GM12875 (cell line): ENCODE results near the gene ZBTB24.

ENCODE experiments used
- H3K4me3 ChIP-seq: one replicate; pipeline ENCODE4 v1.5.1; 2011; ENCODE audit warnings: low read depth, low read length, control low read depth
- TF ChIP-seq, protein P1 (sequence below): IDR thresholded peaks from 2 replicates; pipeline ENCODE4 v1.5.1; 2011; ENCODE audit warnings: low read depth, mild to moderate bottlenecking, control low read depth, inconsistent platforms, low read length, moderate library complexity, borderline replicate concordance; ENCODE audit not compliant: insufficient read depth

ZBTB24 gene

DNA sequence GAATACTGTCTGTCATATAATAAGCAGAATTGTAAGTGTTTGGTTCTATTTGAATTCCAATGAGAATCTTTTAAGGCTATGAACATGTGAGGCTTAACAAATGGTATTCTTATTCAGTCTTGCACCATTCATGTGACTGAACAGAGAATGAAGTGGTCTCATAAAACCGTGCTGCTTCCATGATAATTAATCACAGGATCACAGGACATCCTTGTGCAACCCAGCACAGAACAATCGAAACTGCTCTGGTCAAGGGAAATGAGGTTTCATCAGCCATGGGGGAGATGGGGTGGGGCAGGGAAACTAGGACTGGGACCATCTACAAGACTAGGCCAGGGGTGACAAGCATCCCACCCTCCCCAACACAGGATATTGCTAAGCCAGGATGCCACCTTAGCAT, 48.6 kb downstream of the ZBTB24 start:
- H3K4me3 ChIP-seq: no peak overlapping the region

DNA sequence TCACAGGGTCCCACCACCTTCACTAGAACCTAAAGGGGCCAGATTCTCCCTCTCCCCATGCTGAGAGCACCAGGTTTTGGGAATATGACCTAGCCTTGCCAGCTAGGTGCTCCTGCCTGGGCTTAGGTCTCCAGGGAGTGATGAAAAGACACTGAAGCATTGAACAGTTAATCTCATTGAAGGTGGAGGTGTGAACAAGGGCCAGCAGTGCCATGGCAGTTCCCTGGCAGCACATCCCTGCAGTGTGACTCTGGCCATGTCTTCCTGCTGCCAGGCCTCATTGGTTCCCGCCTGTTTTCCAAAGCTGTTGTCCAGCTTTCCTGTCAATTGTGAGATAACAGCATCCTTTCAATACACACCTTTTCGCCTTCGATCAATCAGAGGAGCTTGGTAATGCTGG, 53.5 kb downstream of the ZBTB24 start:
- H3K4me3 ChIP-seq: no peak overlapping the region
- TF ChIP-seq, protein P1, sequence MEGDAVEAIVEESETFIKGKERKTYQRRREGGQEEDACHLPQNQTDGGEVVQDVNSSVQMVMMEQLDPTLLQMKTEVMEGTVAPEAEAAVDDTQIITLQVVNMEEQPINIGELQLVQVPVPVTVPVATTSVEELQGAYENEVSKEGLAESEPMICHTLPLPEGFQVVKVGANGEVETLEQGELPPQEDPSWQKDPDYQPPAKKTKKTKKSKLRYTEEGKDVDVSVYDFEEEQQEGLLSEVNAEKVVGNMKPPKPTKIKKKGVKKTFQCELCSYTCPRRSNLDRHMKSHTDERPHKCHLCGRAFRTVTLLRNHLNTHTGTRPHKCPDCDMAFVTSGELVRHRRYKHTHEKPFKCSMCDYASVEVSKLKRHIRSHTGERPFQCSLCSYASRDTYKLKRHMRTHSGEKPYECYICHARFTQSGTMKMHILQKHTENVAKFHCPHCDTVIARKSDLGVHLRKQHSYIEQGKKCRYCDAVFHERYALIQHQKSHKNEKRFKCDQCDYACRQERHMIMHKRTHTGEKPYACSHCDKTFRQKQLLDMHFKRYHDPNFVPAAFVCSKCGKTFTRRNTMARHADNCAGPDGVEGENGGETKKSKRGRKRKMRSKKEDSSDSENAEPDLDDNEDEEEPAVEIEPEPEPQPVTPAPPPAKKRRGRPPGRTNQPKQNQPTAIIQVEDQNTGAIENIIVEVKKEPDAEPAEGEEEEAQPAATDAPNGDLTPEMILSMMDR: no peak

More for the DNA sequence above, 48.6 kb downstream of the ZBTB24 start:
- TF ChIP-seq, protein P1: no peak

DNA sequence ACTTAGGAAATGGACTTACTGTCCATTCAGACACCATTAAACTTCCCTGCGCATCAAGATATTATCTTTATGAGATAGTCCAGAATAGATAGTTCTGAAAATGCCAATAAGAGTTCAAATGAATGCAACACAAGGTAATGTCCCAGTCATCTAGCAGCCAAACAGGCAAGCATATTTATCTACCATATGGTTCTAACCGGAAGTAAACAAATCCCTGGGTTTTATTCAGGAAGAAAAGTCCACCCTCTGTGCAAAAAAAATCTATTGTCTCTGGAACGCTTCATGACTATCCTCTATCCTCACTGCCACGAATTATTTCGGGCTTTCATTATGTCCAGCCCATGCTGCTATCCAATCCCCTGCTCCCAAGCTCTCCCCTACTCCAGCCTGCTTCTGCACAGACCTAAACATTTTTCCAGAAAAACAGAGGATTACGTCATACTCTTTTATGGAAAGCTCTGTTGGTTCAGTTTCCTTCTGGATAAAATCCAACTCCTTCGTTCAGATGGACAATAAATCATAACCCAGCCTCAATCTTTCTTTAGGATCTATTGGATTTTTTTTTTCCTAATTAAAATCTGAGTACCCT, 54.0 kb downstream of the ZBTB24 start:
- TF ChIP-seq, protein P1: no peak
- H3K4me3 ChIP-seq: no peak overlapping the region

DNA sequence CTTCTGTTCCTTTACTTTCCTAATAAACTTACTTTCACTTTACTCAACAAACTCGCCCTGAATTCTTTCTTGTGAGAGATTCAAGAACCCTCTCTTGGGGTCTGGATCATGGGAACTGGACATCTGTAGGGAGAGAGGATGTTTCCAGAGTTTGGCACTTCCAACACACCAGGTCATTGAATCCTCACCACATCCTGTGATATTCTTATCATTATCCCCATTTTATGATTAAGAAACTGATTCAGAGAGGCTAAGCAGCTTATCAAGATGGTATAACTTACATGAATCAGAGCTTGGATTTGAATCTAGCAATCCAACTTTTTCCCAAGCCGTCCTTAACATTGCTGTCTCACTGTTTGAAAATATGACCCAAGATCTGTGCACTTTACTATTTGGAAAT, 58.1 kb downstream of the ZBTB24 start:
- TF ChIP-seq, protein P1: no peak

DNA sequence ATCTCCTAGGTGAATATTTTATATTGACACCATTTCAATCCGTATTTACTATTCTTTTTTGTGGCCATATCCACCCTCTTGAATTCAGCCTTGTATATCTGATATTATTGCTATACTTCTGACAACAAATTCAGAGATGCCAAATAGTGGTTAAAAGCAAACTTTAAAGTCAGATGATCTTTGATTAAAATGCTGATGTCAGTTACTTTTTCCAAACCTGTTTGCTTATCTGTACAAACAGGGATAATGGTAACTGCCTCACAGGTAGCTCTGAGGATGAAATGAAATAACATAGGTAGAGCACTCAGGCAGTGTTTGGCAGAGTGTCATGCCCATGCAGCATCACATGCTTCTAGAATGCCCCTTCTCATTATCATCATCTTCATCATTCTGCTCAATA, 61.8 kb downstream of the ZBTB24 start:
- H3K4me3 ChIP-seq: no peak overlapping the region
- TF ChIP-seq, protein P1: no peak

More for the DNA sequence above, 58.1 kb downstream of the ZBTB24 start:
- no peak overlapping the region for H3K4me3 ChIP-seq

DNA sequence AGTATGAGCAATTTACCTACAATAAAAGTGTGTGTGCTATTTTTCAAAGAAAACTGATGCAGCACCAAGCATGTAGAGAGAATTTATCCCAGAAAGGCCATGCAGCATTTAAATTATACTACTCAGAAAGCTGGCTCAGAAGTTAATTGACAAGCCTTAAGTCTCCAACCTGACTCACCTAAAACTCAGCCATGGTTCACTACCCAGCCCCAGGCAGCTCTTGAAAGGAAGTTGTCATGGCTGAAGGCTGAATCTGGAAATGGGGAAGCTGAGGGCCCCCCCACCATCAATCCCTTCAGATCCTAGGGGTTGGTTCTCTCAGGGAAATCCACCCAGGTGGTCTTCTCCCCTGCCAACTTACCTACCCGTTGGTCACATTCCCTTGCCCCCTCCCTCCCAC, 62.3 kb downstream of the ZBTB24 start:
- H3K4me3 ChIP-seq: no peak overlapping the region
- TF ChIP-seq, protein P1: no peak

DNA sequence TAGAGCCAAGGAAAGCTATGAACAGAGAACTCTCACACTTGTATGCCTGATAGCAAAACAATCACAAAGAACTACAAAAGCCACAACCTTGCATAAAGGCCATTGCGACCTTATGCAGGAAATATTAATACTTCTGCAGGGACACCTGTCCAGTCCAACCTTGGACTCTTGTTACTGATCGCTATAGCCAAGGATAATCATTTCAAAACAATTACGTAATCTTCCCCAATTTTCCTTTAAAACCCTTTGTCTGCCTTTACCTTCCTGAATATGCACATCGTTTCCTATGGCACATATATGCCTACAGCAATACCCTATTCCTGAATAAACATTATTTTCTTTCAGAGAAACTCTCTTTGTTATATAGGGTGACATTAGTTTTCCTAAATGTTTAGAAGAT, 65.4 kb downstream of the ZBTB24 start:
- TF ChIP-seq, protein P1: no peak
- no peak overlapping the region for H3K4me3 ChIP-seq
